ENCODE results near the gene CTTN.
"Not testable (repeated sequence)": the region's sequence is repeated elsewhere in the genome, so short reads cannot be mapped to it uniquely, and the experiment has no call there.

Gene CTTN

GRCh38 chr11:70381872-70382861, 16.2 kb upstream of the CTTN start:
- DNase-seq, result no peak

- DNase-seq, result no peak
Observed at GRCh38 chr11:70383664-70384565, 14.4 kb upstream of the CTTN start.

GRCh38 chr11:70384566-70385152, 13.7 kb upstream of the CTTN start:
- DNase-seq, result no peak

- no peak for DNase-seq
Observed at GRCh38 chr11:70387564-70387963, 10.8 kb upstream of the CTTN start.

- no peak for DNase-seq
Observed at GRCh38 chr11:70389201-70389600, 9.1 kb upstream of the CTTN start.

- DNase-seq, result not testable (repeated sequence)
Observed at GRCh38 chr11:70390882-70391281, 7.4 kb upstream of the CTTN start.

- no peak for DNase-seq
Observed at GRCh38 chr11:70394211-70394950, 3.9 kb upstream of the CTTN start.

GRCh38 chr11:70397336-70397982, 870 bp upstream of the CTTN start:
- DNase-seq, result peak in 1 of 2 experiments; percentile 37

GRCh38 chr11:70398834-70399680, 728 bp downstream of the CTTN start:
- DNase-seq, result no peak

- peak in 1 of 2 experiments; percentile 27 for DNase-seq
Observed at GRCh38 chr11:70399681-70400112, 1.4 kb downstream of the CTTN start.

GRCh38 chr11:70400643-70401042, 2.3 kb downstream of the CTTN start:
- DNase-seq, result peak in 1 of 2 experiments; percentile 46

GRCh38 chr11:70402016-70402415, 3.7 kb downstream of the CTTN start:
- DNase-seq, result no peak

GRCh38 chr11:70402685-70403084, 4.4 kb downstream of the CTTN start:
- DNase-seq, result no peak

GRCh38 chr11:70404244-70404643, 5.9 kb downstream of the CTTN start:
- DNase-seq, result no peak

GRCh38 chr11:70405679-70406395, 7.5 kb downstream of the CTTN start:
- peak in 1 of 2 experiments; percentile 13 for DNase-seq

GRCh38 chr11:70407121-70407520, 8.8 kb downstream of the CTTN start:
- DNase-seq, result no peak

- no peak for DNase-seq
Observed at GRCh38 chr11:70407814-70408213, 9.5 kb downstream of the CTTN start.

GRCh38 chr11:70408326-70408725, 10.0 kb downstream of the CTTN start:
- not testable (repeated sequence) for DNase-seq

GRCh38 chr11:70409437-70409836, 11.1 kb downstream of the CTTN start:
- DNase-seq, result no peak

GRCh38 chr11:70409871-70410270, 11.5 kb downstream of the CTTN start:
- no peak for DNase-seq
